GM19328 (cell line): ENCODE data around the gene STARD10.
"Not testable (repeated sequence)": the region's sequence is repeated elsewhere in the genome, so short reads cannot be mapped to it uniquely, and the experiment has no call there.

Experiments
- ATAC-seq: cut with Tn5 transposase; IDR thresholded peaks from one replicate; pipeline ENCODE4 v1.9.1; 2021; ENCODE audit warnings: mild to moderate bottlenecking, moderate library complexity; ENCODE audit not compliant: unreplicated experiment

The STARD10 gene, protein sequence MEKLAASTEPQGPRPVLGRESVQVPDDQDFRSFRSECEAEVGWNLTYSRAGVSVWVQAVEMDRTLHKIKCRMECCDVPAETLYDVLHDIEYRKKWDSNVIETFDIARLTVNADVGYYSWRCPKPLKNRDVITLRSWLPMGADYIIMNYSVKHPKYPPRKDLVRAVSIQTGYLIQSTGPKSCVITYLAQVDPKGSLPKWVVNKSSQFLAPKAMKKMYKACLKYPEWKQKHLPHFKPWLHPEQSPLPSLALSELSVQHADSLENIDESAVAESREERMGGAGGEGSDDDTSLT

GRCh38 chr11:72793425-72794367 is at the start of gene STARD10:
Gene STARD10, minus strand, starts transcription at chr11:72794047. Its CDS starts 12,866 bp downstream, at chr11:72781181.
- ATAC-seq: peak; percentile 82

DNA sequence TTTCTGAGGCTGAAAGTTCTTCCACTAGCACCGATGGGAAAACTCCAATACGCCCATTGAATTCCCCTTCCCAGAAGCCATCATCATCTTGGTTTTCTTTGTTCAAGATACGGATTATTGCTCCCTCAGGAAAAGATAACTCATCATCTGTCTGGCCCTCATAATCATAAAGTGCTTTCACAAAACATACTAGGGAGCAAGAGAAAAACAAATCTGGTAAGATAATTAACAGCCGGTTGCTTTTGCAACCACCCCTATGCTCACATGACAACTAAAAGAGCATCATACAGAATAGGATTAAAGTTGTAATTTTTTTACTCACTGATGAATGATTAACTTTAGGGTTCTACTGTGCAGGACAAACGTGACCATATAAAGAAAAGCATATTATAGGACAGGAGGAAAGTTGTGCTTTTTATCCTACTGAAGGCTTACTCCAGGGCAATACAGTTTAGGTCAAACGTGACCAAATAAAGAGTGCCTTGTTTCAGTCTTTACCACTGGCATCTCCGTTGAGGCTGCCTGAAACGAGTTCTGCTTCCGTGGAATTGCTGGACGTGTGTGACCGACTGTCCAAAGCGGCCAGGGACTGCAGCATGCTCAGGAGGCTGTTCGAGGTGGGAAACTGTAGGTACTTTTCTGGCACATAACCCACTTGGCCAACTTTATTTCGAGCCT is 48.9 kb upstream of the STARD10 start:
- no peak for ATAC-seq

DNA sequence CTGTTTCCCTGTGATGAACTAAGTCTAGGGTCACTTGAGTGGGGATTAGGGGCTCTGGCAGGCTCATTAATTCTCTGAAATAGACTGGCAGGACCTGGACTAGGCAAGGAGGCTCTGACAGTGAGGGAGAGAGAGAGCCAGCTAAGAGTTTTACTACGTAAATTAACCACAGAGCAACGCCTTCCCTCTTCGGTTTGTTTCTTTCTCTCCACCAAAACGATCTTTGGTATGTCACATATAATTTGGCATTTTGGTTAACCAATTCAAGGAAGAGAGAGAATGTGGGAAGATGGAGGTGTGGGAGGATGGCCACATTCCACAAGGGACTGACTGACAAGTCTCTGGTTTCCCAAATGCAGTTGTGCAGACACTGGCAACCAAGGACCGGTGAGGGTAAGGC is 48.3 kb upstream of the STARD10 start:
- no peak for ATAC-seq

GRCh38 chr11:72841397-72841796 is 47.5 kb upstream of the STARD10 start:
- ATAC-seq: no peak

- ATAC-seq: no peak
Measured at GRCh38 chr11:72840780-72841179, 46.9 kb upstream of the STARD10 start.

- no peak for ATAC-seq
Measured at GRCh38 chr11:72838691-72839305, 45.0 kb upstream of the STARD10 start.

- ATAC-seq: no peak
Measured at GRCh38 chr11:72836111-72836510, 42.3 kb upstream of the STARD10 start.

DNA sequence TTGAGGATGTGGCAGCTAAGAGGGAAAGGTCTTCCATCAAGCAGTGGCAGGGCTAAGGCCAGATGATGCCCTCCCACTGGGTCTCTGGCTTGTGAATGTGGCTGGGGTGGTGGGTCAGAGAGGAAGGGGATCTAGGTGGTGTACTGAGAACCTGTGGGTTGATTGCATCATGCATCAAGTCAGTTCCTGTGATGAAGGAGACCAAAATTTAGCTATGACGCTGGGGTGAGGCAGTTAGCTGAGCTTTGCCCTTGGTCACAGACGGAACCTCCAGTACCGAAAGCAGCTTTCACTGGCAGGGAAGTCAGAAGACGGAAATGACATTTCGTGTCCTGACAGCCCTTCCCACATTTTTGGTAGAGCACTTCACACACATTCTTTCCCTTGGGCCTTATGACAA is 41.1 kb upstream of the STARD10 start:
- ATAC-seq: no peak

GRCh38 chr11:72833811-72834493 is 40.1 kb upstream of the STARD10 start:
- no peak for ATAC-seq

- ATAC-seq: no peak
Measured at GRCh38 chr11:72833083-72833733, 39.4 kb upstream of the STARD10 start.

GRCh38 chr11:72832301-72833082 is 38.6 kb upstream of the STARD10 start:
- no peak for ATAC-seq

DNA sequence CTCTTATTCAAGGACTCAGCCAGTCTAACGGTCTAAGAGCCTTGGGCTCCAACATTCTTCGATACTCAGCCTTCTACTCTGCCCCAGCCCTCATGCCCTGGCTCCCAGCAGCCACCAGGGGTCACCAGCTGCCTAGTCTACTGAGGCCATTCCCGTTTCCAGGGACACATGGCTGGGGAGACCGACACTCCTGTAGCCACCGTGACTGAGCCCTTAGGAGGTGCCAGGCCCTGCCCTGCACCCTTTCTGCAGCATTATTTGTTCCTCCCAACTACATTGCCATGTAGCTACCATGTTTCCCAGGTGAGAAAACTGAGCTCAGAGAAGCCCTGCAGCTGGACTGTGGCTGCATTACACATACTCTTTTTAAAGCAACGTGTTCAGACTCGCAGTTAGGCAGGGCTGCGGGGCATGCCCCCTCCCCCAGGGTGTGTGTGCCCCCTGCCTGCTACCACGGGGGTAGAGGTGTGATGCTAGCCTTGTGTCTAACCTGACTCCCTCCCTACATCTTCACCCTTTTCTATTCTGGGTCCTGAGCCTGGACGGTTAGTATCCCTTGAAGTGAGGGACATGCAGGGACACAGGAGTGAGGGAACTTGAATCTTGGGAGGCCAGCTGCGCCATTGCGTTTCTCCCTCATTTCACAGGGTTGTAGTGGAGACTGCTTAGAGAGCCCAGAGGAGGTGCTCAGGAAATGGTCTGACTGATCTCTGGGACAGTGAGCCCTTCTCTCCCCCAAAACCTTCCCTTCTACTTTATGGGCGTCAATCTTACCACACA is 37.9 kb upstream of the STARD10 start:
- ATAC-seq: no peak

DNA sequence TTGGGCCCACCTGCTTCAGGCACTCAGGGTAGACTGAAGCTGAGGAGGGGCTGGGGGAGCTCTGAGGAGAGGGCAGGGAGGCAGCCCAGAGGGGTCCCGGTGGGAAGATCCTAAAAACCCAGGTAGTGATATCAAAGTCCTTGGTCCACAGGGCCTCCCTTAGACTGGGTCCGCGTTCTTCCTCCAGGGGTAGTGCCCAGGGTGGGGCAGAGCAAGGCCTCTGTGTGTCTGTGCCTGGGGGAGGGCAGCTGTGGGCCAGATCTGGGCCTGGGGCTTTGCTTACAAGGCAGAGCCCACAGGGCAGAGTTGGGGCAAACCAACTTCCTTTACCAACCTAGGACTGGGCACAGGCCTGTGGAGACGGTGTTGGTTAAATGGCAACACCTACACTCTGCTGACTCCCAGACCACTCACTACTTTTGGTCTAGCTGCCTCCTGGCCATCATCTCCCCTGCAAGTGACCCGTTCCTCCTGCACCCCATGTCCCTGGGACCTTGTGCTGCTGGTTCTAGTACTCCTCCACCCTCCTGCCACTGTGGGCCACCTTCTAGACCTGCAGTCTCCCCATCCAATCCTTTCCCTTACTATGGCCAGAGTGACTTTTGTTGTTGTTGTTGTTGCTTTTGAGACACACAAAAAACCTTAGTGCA is 36.2 kb upstream of the STARD10 start:
- ATAC-seq: no peak

DNA sequence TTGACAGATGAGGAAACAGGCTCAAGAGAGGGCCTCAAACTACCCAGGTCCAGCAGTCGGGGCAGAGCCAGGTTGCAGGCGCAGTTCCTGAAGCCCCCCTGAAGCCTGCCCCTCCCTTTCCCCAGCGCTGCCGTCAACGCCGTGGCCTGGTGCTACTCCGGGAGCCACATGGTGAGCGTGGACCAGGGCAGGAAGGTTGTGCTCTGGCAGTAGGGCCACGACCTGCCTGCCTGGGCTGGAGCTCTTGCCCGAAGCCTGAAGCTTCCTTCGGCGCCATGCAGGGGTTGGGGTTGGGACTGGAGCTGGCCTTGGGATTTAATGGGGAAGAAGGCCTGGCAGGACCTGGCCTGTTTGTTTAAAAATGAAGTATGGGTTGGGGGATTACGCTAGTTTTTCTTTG is 35.3 kb upstream of the STARD10 start:
- ATAC-seq: no peak

DNA sequence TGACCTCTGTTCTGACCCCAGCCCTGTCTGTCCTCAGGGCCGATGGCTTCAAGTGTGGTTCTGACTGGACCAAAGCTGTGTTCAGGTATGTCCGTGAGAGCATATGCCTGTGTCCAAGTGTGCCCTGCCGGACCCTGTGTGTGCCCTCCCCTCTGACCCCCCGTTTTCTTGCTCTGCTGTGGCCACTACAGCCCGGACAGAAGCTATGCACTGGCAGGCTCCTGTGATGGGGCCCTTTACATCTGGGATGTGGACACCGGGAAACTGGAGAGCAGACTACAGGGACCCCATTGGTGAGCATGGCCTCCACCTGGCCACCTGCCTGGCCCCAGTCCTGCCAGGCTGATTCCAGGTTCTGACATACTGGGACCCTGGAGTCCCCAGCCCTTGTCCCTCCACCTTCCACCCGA is 34.9 kb upstream of the STARD10 start:
- no peak for ATAC-seq

DNA sequence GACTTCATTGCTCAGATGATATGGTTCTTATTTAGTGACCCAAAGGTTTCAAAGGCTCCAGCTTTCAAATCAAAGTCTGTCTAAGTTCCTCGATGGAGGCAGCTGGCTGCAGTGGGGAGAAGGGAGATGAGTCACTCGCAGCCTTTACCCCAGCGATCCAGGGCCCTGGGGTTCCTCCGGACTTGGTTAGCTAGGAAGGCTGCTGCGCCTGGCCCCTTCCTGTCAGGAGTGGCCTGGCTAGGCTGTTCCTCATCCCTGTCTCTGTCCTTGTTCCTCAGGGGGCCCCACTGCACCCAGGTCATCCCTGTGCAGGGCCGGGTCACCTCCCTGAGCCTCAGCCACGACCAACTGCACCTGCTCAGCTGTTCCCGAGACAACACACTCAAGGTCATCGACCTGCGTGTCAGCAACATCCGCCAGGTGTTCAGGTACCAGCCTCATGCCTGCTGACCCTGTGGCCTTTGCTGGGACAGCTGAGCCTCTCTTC is 34.3 kb upstream of the STARD10 start:
- no peak for ATAC-seq

- not testable (repeated sequence) for ATAC-seq
Measured at GRCh38 chr11:72827656-72828055, 33.8 kb upstream of the STARD10 start.
